ENCODE measurements around the gene TACR2.

The TACR2 gene

GRCh38 chr10:69400936-69401335 lies 15.8 kb downstream of the TACR2 start:
- DNase-seq = no peak

- no peak for DNase-seq
These were observed 18.3 kb downstream of the TACR2 start for GRCh38 chr10:69398466-69398865.

GRCh38 chr10:69397972-69398371 lies 18.7 kb downstream of the TACR2 start:
- DNase-seq = no peak

GRCh38 chr10:69394020-69394419 lies 22.7 kb downstream of the TACR2 start:
- no peak for DNase-seq

GRCh38 chr10:69392481-69393000 lies 24.2 kb downstream of the TACR2 start:
- peak; percentile 85 to 87 for DNase-seq

- DNase-seq = no peak
These were observed 25.6 kb downstream of the TACR2 start for GRCh38 chr10:69391158-69391557.

GRCh38 chr10:69389827-69390490 lies 26.8 kb downstream of the TACR2 start:
- DNase-seq = no peak

- DNase-seq = no peak
These were observed 28.2 kb downstream of the TACR2 start for GRCh38 chr10:69388488-69388887.

GRCh38 chr10:69387500-69387899 lies 29.2 kb downstream of the TACR2 start:
- no peak for DNase-seq

GRCh38 chr10:69385454-69386350 lies 31.0 kb downstream of the TACR2 start:
- DNase-seq = no peak

- no peak for DNase-seq
These were observed 32.4 kb downstream of the TACR2 start for GRCh38 chr10:69384320-69384719.

- no peak for DNase-seq
These were observed 33.2 kb downstream of the TACR2 start for GRCh38 chr10:69383558-69383957.

GRCh38 chr10:69382382-69383117 lies 34.2 kb downstream of the TACR2 start:
- DNase-seq = no peak

- DNase-seq = no peak
These were observed 36.9 kb downstream of the TACR2 start for GRCh38 chr10:69379800-69380199.

- DNase-seq = no peak
These were observed 38.8 kb downstream of the TACR2 start for GRCh38 chr10:69377933-69378332.

- no peak for DNase-seq
These were observed 39.5 kb downstream of the TACR2 start for GRCh38 chr10:69377191-69377590.

- DNase-seq = no peak
These were observed 40.1 kb downstream of the TACR2 start for GRCh38 chr10:69376662-69377061.

GRCh38 chr10:69375307-69376151 lies 41.2 kb downstream of the TACR2 start:
- no peak for DNase-seq

- DNase-seq = no peak
These were observed 41.8 kb downstream of the TACR2 start for GRCh38 chr10:69374931-69375306.

GRCh38 chr10:69374242-69374641 lies 42.5 kb downstream of the TACR2 start:
- no peak for DNase-seq

GRCh38 chr10:69372126-69372980 lies 44.4 kb downstream of the TACR2 start:
- DNase-seq = no peak
